Keratinocyte (primary cell): ENCODE measurements around the gene ID1. TPM values are rescaled to one million over a fixed set of nuclear protein-coding genes. Genes with fewer than 3 reads are reported as not detected.
"Not testable (repeated sequence)": the region's sequence is repeated elsewhere in the genome, so short reads cannot be mapped to it uniquely, and the experiment has no call there.

ENCODE experiments used
- DNase-seq: peaks from one replicate; pipeline ENCODE4 v3.0.0-alpha.2; 2011; ENCODE audit warnings: low read depth, missing footprints, low spot score
- FAIRE-seq: peaks from 2 replicates; lab custom pipeline; 2011; peaks lifted over from hg19 to GRCh38; lab: Jason Lieb, UNC
- H2AFZ ChIP-seq: 2 replicates; pipeline ENCODE4 v1.6.0; 2012; ENCODE audit warnings: low read length, control low read depth, inconsistent platforms; ENCODE audit not compliant: control insufficient read depth
- H3K27ac ChIP-seq: 2 replicates; pipeline ENCODE4 v1.5.1; 2011; ENCODE audit warnings: low read length; ENCODE audit not compliant: control insufficient read depth, insufficient read depth
- H3K27me3 ChIP-seq: 3 replicates; pipeline ENCODE4 v1.6.0; 2011; ENCODE audit warnings: low read length; ENCODE audit not compliant: control insufficient read depth, insufficient read depth; ENCODE audit errors: extremely low read depth
- H3K36me3 ChIP-seq, 2 experiments: 2 replicates in 1 of 2; 3 replicates in 1 of 2; pipeline ENCODE4 v1.5.1; 2011; ENCODE audit warnings: low read length in 2 of 2, mild to moderate bottlenecking in 1 of 2; ENCODE audit not compliant: control insufficient read depth in 2 of 2, insufficient read depth in 2 of 2; ENCODE audit errors: extremely low read depth in 1 of 2
- H3K4me1 ChIP-seq: 3 replicates; pipeline ENCODE4 v1.5.1; 2011; ENCODE audit warnings: low read length; ENCODE audit not compliant: control insufficient read depth, insufficient read depth; ENCODE audit errors: extremely low read depth
- H3K4me2 ChIP-seq: 3 replicates; pipeline ENCODE4 v1.6.0; 2011; ENCODE audit warnings: low read depth, low read length; ENCODE audit not compliant: control insufficient read depth, insufficient read depth; ENCODE audit errors: extremely low read depth
- H3K4me3 ChIP-seq, 3 experiments: fragments of 200-600 bp in 1 of 3; sonication (generic) in 1 of 3; 2 replicates in 2 of 3; 3 replicates in 1 of 3; pipeline ENCODE4 v1.5.1; 2011 to 2016; ENCODE audit warnings: low read length in 3 of 3, mild to moderate bottlenecking in 3 of 3, control low read depth in 2 of 3, inconsistent platforms in 1 of 3, low read depth in 1 of 3, mixed read lengths in 1 of 3, mixed run types in 1 of 3, moderate library complexity in 1 of 3; ENCODE audit not compliant: control insufficient read depth in 2 of 3, insufficient read depth in 2 of 3; ENCODE audit errors: extremely low read depth in 1 of 3
- H3K79me2 ChIP-seq: 2 replicates; pipeline ENCODE4 v1.6.0; 2012; ENCODE audit warnings: low read length; ENCODE audit not compliant: control insufficient read depth, insufficient read depth
- H3K9ac ChIP-seq: 3 replicates; pipeline ENCODE4 v1.6.0; 2011; ENCODE audit warnings: low read length; ENCODE audit not compliant: control insufficient read depth, insufficient read depth; ENCODE audit errors: extremely low read depth
- H3K9me1 ChIP-seq: 3 replicates; pipeline ENCODE4 v1.6.0; 2011; ENCODE audit warnings: low read length; ENCODE audit not compliant: control insufficient read depth, insufficient read depth; ENCODE audit errors: extremely low read depth
- H3K9me3 ChIP-seq: 2 replicates; pipeline ENCODE4 v1.5.1; 2012; ENCODE audit warnings: low read depth, low read length; ENCODE audit not compliant: control insufficient read depth
- H4K20me1 ChIP-seq: 3 replicates; pipeline ENCODE4 v1.6.0; 2011; ENCODE audit warnings: low read length; ENCODE audit not compliant: control insufficient read depth, insufficient read depth; ENCODE audit errors: extremely low read depth
- EZH2 ChIP-seq: IDR thresholded peaks from one replicate; pipeline ENCODE4 v1.6.1; 2012; ENCODE audit warnings: inconsistent platforms, mild to moderate bottlenecking, low read length, moderate library complexity
- dilution Hi-C: fragments of 300-500 bp; cut with MboI; formaldehyde crosslinking; loops from one replicate; pipeline ENCODE4 v1.7.0; 2020; ENCODE audit warnings: low sequenced_read_pairs; ENCODE audit not compliant: extremely low pct_ligation_motif_present
- polyA plus RNA-seq, 5 experiments: library from polyadenylated mRNA; depleted of rRNA in 3 of 5; stranded (reverse) in 3 of 5; stranded (forward) in 1 of 5; unstranded in 1 of 5; fragments of >200 nt; gene quantifications; 1 replicate in 1 of 5; 2 replicates in 3 of 5; 3 replicates in 1 of 5; pipeline versions ENCODE4 v1.2.1 to v1.2.3, GENCODE V29; 2011 to 2012; ENCODE audit warnings: missing spikeins in 2 of 5, low read depth in 1 of 5, low replicate concordance in 1 of 5
- TF ChIP-seq, protein P1 (sequence below), 3 experiments: IDR thresholded peaks in 1 of 3; conservative IDR thresholded peaks in 1 of 3; optimal IDR thresholded peaks in 1 of 3; 2 replicates in 2 of 3; 3 replicates in 1 of 3; pipeline versions ENCODE3 to v1.5.1; 2011; ENCODE audit warnings: low read length in 3 of 3, mild to moderate bottlenecking in 3 of 3, moderate library complexity in 2 of 3, control low read depth in 1 of 3, inconsistent platforms in 1 of 3; ENCODE audit not compliant: insufficient read depth in 2 of 3; ENCODE audit errors: extremely low read depth in 1 of 3

The ID1 gene
- polyA plus RNA-seq, 1 donor (not counting 4 experiments of a cell fraction or from before 2014, with no cell fraction given) = 24.4 TPM

DNA sequence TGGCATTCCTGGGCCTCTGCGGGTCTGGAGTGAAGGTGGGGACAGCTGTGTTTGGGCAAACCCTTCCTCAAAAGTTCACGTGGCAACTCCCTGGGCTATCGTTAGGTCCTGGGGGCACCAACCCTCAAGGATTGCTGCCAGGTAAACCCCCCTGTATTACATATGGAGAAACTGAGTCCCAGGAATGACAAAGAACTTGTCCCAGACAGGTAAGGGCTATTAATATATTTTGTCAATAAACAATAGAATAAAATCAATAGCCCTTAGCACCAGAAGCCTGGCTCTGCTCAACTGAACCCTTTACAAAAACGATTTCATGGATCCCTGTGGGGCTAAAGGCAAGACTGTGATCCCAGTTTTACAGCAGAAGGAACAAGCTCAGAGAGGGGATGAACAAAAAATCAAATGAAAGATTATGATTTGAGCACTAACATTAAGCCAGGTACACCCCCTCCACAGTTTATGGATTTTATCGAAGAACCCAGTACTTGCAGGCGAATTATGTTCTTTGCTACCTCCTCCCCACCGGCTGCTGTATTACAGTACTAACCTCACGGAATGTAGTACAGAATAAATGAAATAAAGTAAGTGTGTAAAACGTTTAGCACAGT lies 2.7 kb downstream of the ID1 start:
- Histone ChIP-seq H3K9me3 (no peaks in the 10 kb centered on the region), H2AFZ (no peak overlapping the region), H3K4me1 (peaks cover 57% of the 10 kb centered on the region), H3K9ac (peak overlapping the region; percentile 28), H3K79me2 (peaks cover 15% of the 10 kb centered on the region), H3K27me3 (no peaks in the 10 kb centered on the region), H3K27ac (peak overlapping the region; percentile 13), H4K20me1 (no peaks in the 10 kb centered on the region), H3K4me2 (peak overlapping the region; percentile 91), H3K9me1 (no peaks in the 10 kb centered on the region), H3K36me3 (no peaks in the 10 kb centered on the region), H3K4me3 (peak overlapping the region in 2 of 3 experiments; percentile 35 to 96)
- TF ChIP-seq, protein P1, sequence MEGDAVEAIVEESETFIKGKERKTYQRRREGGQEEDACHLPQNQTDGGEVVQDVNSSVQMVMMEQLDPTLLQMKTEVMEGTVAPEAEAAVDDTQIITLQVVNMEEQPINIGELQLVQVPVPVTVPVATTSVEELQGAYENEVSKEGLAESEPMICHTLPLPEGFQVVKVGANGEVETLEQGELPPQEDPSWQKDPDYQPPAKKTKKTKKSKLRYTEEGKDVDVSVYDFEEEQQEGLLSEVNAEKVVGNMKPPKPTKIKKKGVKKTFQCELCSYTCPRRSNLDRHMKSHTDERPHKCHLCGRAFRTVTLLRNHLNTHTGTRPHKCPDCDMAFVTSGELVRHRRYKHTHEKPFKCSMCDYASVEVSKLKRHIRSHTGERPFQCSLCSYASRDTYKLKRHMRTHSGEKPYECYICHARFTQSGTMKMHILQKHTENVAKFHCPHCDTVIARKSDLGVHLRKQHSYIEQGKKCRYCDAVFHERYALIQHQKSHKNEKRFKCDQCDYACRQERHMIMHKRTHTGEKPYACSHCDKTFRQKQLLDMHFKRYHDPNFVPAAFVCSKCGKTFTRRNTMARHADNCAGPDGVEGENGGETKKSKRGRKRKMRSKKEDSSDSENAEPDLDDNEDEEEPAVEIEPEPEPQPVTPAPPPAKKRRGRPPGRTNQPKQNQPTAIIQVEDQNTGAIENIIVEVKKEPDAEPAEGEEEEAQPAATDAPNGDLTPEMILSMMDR (optimal IDR thresholded peaks at IDR 0.05 in 1 of 3, IDR thresholded peaks at IDR 0.05 in 1 of 3, conservative IDR thresholded peaks at IDR 0.05 in 1 of 3; ENCODE audit: extremely low read depth in 1 of 3, insufficient read depth in 2 of 3, low read length in 3 of 3) = no peak
- no peak for TF ChIP-seq EZH2
- FAIRE-seq = no peak
- DNase-seq = no peak
- dilution Hi-C loops = no loop called here

DNA sequence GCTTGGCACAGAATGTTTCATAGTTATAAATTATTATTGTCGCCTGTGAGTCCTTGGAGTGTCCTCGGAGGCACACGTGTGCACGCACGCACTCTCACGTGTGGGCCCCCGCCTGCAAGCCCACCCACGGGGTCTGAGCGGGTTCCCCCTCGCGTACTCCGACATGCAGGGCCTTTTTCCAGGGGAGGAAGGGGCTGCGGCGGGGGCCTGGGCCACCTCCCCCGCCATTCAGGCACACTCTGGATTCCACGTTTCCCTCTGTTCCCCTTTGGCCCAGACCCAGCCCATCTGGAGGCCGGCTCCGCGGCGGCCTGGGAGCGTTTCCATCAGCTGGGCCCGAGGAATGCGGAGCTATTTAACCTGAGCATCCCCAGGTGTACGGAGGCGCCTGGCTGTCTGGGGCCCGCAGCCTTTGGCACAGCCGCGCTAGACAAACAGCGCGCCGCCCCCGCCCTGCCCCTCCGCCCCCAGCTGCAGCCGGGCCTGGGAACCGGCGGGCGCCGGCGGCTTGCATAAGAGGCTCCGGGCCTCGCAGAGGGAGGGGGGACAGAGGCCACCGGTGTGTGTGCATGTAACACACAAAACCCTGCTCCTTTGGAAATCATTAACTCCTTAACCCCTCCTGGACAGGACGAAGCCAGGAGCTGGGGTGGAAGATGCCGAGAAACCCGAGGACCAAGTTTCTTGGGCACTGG lies 3.3 kb downstream of the ID1 start:
- no peaks in the 10 kb centered on the region for H3K9me1 ChIP-seq
- dilution Hi-C loops = no loop called here
- peak overlapping the region in 2 of 3 experiments; percentile 20 to 35 for H3K4me3 ChIP-seq
- peak overlapping the region; percentile 91 for H3K4me2 ChIP-seq
- H2AFZ ChIP-seq = peak overlapping the region; percentile 5
- TF ChIP-seq, protein P1 (optimal IDR thresholded peaks at IDR 0.05 in 1 of 3, IDR thresholded peaks at IDR 0.05 in 1 of 3, conservative IDR thresholded peaks at IDR 0.05 in 1 of 3; ENCODE audit: extremely low read depth in 1 of 3, insufficient read depth in 2 of 3, low read length in 3 of 3) = no peak
- TF ChIP-seq EZH2 = no peak
- H4K20me1 ChIP-seq = no peaks in the 10 kb centered on the region
- H3K79me2 ChIP-seq = peaks cover 15% of the 10 kb centered on the region
- DNase-seq = no peak
- peak overlapping the region; percentile 31 for H3K27ac ChIP-seq
- peaks cover 52% of the 10 kb centered on the region for H3K4me1 ChIP-seq
- no peaks in the 10 kb centered on the region for H3K36me3 ChIP-seq
- no peaks in the 10 kb centered on the region for H3K27me3 ChIP-seq
- no peaks in the 10 kb centered on the region for H3K9me3 ChIP-seq
- peak overlapping the region; percentile 22 for H3K9ac ChIP-seq
- no peak for FAIRE-seq

DNA sequence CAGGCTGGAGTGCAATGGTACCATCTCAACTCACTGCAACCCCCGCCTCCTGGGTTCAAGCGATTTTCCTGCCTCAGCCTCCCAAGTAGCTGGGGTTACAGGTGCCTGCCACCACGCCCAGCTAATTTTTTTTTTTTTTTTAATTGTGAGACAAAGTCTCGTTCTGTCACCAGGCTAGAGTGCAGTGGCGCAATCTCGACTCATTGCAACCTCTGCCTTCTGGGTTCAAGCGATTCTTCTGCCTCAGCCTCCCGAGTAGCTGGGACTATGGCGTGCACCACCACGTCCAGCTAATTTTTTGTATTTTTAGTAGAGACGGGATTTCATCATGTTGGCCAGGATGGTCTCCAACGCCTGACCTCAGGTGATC lies 7.2 kb downstream of the ID1 start:
- H3K9me1 ChIP-seq, FAIRE-seq, dilution Hi-C loops, H3K4me2 ChIP-seq, H3K27me3 ChIP-seq, H3K36me3 ChIP-seq, H2AFZ ChIP-seq, H3K79me2 ChIP-seq, H3K4me3 ChIP-seq, H4K20me1 ChIP-seq, H3K9me3 ChIP-seq, DNase-seq: not testable (repeated sequence)
- Histone ChIP-seq H3K27ac (peak overlapping the region; percentile 60), H3K9ac (peak overlapping the region; percentile 41), H3K4me1 (peaks cover 36% of the 10 kb centered on the region)
